ENCODE measurements around the gene FSTL4. TPM values are rescaled to one million over a fixed set of nuclear protein-coding genes. Genes with fewer than 3 reads are reported as not detected.

Gene FSTL4
- total and polyA plus RNA-seq, 9 donors, result 0.07 to 0.22 (median 0.15) TPM; not detected in 4

GRCh38 chr5:133523961-133524586, 88.3 kb downstream of the FSTL4 start:
- no peak overlapping the region for H3K4me3 ChIP-seq
- H3K27me3 ChIP-seq, result no peaks in the 10 kb centered on the region
- no peaks in the 10 kb centered on the region for H3K36me3 ChIP-seq
- no peak overlapping the region for H3K27ac ChIP-seq
- DNase-seq, result no peak
- intact Hi-C loops (cut with DNase I), result no loop called here
- H3K4me1 ChIP-seq (ENCODE audit: insufficient read depth), result no peaks in the 10 kb centered on the region
- 76 to 79% (median 78%) methylated on average over 12 of the region's 12 CpGs for WGBS, 3 donors
- TF ChIP-seq EP300 (IDR thresholded peaks at IDR 0.05) (no peak), POLR2A (IDR thresholded peaks at IDR 0.05) (no peak), CTCF (IDR thresholded peaks at IDR 0.05) (no peak)
- H3K9me3 ChIP-seq, result no peaks in the 10 kb centered on the region

GRCh38 chr5:133523013-133523658, 89.2 kb downstream of the FSTL4 start:
- H3K27ac ChIP-seq, result no peak overlapping the region
- no peaks in the 10 kb centered on the region for H3K9me3 ChIP-seq
- no peaks in the 10 kb centered on the region for H3K27me3 ChIP-seq
- DNase-seq, result no peak
- 65 to 82% (median 69%) methylated on average over 9 of the region's 9 CpGs for WGBS, 3 donors
- H3K4me3 ChIP-seq, result no peak overlapping the region
- TF ChIP-seq CTCF (IDR thresholded peaks at IDR 0.05) (no peak), POLR2A (IDR thresholded peaks at IDR 0.05) (no peak), EP300 (IDR thresholded peaks at IDR 0.05) (no peak)
- H3K4me1 ChIP-seq (ENCODE audit: insufficient read depth), result no peaks in the 10 kb centered on the region
- intact Hi-C loops (cut with DNase I), result no loop called here
- no peaks in the 10 kb centered on the region for H3K36me3 ChIP-seq

GRCh38 chr5:133521801-133522200, 90.5 kb downstream of the FSTL4 start:
- Histone ChIP-seq H3K9me3 (no peaks in the 10 kb centered on the region), H3K27ac (no peak overlapping the region), H3K36me3 (no peaks in the 10 kb centered on the region), H3K27me3 (no peaks in the 10 kb centered on the region), H3K4me1 (ENCODE audit: insufficient read depth) (no peaks in the 10 kb centered on the region), H3K4me3 (no peak overlapping the region)
- 75 to 81% (median 78%) methylated on average over 2 of the region's 2 CpGs for WGBS, 3 donors
- DNase-seq, result no peak
- intact Hi-C loops (cut with DNase I), result no loop called here
- TF ChIP-seq EP300 (IDR thresholded peaks at IDR 0.05) (no peak), CTCF (IDR thresholded peaks at IDR 0.05) (no peak), POLR2A (IDR thresholded peaks at IDR 0.05) (no peak)

- no peaks in the 10 kb centered on the region for H3K4me1 ChIP-seq (ENCODE audit: insufficient read depth)
- no peak for DNase-seq
- H3K9me3 ChIP-seq, result no peaks in the 10 kb centered on the region
- 48 to 65% (median 54%) methylated on average over 2 of the region's 2 CpGs for WGBS, 3 donors
- H3K4me3 ChIP-seq, result no peak overlapping the region
- H3K27ac ChIP-seq, result no peak overlapping the region
- TF ChIP-seq CTCF (IDR thresholded peaks at IDR 0.05), result no peak
- intact Hi-C loops (cut with DNase I), result no loop called here
- no peaks in the 10 kb centered on the region for H3K36me3 ChIP-seq
- no peaks in the 10 kb centered on the region for H3K27me3 ChIP-seq
Observed at GRCh38 chr5:133520991-133521706, 91.2 kb downstream of the FSTL4 start.

Data from ovary (tissue), 9 donors.